Measurements from ENCODE around the gene TMBIM6.
"Not testable (repeated sequence)": the region's sequence is repeated elsewhere in the genome, so short reads cannot be mapped to it uniquely, and the experiment has no call there.

The TMBIM6 gene

DNA sequence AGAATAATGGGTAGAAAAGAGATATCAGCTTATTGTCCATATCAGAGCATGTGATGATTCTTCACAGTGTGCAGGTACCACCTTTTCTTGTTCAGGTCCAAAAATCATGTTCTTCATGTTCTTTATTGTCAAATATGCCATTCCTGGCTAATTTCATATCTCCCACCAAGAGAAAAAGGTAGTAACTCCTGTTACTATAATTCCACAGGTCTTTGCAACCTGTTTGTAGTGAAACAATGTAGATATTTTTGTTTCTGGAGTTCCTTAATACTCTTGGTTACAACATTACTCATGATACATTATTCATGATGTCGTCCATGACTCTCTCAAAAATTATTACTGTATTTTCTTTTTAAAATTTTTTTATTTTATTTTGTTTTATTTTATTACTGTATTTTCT is 11.3 kb upstream of the TMBIM6 start:
- DNase-seq = no peak

DNA sequence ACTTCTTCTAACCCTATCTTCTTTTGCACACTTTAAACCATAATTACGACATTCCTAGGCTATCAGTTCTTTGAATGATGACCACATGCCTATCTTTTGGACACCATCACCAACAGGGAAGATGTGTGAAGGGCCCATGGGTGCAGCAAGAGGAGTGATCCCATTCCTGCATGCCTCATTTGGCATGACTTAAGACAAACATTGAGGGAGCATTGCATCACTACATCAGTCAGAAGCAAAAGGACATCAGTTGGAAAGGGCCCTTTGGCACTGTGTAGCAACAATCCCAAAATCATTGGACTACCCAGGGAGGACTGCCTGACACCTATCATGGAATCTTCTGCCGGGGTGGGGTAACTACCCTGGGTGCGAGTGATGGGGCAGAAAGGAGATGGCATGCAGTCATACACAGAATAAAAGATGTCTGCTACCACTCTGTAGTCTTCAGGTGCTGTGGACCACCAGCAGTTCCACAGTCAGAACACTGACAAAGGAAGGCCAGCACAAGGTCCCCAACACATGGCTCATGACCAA is 10.7 kb upstream of the TMBIM6 start:
- no peak for DNase-seq

DNA sequence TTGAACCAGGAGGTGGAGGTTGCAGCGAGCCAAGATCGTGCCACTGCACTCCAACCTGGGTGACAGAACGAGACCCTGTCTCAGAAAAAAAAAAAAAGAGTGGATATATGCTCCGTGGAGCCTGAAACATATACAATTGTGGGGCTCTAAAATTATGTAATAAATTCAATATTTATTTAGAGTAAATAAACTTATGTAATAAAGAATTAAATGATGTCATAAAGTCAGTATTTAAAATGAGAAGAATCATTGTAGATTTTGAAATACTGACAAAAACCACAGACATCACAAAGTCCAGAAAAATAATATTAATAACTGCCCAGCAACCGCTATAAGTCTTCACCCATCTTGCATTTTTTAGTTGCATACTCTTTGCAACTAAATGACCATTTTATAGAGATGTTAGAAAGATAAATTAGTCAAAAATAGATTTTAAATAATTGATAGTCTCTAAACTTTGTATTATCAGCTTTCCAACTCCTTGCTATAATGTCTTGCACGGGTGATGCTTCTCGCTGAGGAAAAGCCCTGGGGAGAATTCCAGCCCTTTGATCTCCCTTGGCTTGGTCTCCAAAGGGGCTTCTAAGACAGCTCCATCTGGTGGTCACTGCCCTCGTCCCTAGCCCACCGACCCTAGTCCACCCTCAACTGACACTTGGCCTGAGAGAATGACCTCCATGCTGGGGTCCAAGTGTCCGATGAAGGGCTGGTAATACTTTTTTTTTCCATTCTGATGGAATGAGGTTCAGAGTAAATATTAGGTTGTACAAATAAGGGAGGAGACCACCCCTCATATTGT is 7.9 kb upstream of the TMBIM6 start:
- DNase-seq = no peak

DNA sequence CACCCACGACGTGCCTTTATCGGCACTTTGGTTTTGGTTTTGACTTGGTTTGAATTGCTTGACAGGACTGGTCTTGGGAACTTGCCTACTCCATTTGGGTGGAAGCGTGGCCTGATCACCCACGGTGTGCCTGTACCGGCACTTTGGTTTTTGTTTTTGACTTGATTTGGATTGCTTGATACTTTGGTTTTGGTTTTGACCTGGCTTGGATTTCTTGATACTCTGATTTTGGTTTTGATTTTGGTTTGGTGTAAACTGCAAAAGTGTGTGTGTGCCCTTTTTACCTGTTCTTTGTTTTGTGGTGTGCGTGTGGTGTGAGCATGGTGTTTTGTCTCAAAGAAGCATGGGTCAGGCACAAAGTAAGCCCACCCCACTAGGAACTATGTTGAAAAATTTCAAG is 6.5 kb upstream of the TMBIM6 start:
- not testable (repeated sequence) for DNase-seq

DNA sequence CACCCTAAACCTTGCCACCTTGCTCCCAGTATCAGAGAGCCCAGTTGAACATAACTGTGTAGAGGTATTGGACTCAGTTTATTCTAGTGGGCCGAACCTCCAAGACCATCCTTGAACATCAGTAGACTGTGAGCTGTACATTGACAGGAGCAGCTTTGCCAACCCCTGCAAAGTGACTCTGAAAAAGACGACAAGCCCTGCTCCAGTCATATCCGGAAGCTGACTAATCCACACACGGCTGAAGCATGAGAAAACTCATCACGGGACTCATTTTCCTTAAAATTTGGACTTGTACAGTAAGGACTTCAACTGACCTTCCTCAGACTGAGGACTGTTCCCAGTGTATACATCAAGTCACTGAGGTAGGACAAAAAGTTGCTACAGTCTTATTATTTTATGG is 2.6 kb upstream of the TMBIM6 start:
- not testable (repeated sequence) for DNase-seq

DNA sequence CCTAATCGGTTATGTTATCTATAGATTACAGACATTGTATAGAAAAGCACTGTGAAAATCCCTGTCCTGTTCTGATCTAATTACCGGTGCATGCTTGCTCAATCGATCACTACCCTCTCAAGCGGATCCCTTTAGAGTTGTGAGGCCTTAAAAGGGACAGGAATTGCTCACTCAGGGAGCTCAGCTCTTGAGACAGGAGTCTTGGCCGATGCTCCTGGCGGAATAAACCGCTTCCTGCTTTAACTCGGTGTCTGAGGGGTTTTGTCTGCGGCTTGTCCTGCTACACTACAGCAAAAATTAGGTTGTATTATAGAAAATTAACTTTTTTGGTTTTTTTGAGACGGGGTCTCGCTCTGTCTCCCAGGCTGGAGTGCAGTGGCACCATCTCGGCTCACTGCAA is 1.1 kb upstream of the TMBIM6 start:
- not testable (repeated sequence) for DNase-seq

DNA sequence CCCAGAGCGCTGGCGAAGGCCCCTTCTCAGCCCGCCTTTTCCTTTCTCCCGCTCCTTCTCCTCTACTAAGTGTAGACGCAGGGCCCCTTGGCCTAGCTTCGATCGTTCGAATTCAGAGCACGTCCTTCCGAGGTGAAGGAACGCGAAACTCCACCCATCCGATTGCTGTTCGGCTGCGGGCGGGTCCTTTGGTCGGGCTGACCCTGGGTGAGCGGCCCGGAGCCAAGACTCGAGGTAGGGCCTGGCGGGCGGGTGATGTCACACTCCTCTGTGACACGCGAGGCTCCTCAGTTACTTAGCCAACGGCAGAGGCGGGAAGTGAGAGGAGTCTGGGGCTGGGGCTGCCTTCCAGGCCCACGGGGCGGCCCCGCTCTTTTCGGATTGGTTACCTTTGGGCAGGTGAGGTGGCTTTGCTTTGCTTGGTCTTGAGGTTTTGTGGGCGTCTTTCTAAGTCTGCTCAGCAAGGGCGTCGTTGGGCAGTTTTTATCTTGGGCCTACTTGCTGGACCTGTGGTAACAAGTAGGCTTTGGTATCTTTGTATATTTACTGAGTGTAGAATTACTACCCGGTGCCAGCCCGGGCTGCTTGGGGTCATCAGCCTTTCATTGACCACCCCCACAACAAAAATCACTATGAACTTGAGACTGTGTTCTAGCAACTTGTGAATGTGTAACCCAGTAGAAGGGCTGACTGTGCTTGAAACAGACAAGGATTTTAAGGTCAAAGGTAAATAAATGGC is 694 bp downstream of the TMBIM6 start:
- peak; percentile 84 for DNase-seq

DNA sequence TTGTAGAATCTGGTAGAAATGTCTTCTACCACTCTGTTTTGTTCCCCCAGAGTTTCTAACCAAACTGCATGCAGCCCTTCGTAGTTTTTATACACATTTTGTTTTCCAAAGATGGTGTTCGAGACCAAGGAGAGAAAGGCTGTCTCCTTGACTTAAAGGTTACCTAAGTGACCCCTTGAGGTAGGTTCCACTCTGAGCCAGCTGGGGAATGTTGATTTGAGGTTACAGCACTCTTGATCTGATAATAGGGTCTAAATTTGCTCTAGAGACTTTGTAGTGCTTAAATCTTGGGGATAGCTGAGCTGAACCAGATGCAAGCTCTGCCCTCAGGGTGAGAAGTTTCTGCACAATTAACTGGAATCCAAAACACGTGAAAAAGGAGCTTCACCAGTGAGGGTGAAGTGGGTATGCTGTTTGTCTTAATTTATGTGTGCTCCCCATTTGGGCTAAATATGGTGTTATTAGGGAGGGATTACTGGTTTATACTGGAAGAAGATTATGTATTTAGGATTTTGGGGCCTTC is 3.1 kb downstream of the TMBIM6 start:
- no peak for DNase-seq

DNA sequence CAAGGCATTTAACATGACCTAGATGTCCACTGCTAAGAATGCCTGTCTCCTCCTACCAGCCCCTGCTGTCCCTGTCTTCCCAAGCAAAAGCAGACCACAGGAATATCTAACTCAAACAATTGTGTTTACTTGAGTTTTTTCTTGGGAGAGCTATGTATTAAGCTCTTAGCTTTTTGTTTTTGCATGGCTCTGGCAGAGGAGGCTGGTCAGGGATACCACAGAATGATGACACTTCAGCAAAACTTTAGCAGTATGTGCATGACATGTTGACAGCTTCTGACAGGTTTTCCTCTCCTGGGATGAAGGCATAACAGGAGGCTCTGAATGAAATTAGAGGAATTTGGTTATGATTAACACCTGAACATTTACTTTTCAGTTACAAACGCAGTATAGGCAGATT is 6.9 kb downstream of the TMBIM6 start:
- no peak for DNase-seq

DNA sequence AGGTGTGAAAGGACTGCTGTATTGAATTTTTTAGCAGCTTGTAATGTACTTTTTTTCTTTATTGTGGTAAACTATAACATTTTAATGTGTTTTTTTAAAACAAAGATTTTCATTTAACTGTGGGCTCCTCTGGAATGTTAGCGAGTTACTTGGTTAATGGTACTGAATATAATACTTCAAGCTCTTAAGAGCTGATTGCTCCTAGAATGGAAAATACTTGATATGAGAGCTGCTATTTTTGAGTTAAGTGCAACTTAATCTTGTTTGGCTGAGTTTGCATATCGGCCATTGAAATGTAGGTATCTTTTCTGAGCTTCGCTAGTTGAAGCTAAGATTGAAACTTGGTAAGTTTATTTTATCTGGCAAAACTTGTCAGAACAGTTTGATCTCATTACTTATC is 7.4 kb downstream of the TMBIM6 start:
- no peak for DNase-seq

DNA sequence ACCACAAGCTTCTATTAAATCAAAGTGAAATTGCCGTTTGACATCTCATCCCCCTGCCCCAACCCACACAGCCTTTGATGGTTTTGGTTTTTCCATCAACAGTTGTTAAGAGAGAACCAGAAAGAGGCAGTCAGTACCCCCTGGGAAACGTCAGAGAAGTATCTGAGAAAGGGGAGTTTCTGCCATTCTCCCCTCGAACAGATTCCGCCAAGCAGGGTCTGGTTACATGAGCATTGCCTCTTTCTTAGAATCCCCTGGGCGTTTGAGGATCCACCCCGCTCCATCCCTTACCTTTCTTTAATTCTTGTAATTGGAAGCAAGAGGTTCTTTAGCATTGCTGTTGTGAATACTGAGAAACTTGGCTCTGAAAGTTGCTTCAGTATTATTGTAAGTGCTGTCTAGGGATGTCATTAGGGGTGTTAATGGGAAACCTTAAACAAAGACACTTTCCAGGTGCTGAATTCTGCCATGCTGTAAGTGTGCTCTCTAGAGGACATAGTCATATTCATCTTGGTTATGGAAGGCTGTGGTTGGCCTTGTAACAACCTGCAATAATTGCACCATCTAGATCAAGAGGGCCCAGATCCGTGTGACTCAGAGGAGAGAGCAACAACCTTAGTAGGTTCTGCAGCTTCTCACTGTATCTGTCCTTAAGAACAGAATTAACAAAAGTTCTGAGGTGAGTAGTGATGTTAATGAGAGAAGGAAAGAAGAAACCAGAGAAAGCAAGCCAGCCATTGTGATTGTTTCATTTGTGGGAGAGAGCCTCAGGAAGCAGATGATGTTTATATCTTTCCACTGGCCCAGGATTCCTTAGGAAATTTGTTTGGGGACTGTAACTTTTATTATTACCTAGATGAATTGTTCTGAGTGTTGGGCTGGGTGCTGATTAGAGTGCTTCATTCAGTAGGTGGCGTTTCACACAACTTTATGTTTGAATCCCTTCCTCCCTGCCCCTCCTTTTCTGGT is 9.0 kb downstream of the TMBIM6 start:
- peak; percentile 27 for DNase-seq

DNA sequence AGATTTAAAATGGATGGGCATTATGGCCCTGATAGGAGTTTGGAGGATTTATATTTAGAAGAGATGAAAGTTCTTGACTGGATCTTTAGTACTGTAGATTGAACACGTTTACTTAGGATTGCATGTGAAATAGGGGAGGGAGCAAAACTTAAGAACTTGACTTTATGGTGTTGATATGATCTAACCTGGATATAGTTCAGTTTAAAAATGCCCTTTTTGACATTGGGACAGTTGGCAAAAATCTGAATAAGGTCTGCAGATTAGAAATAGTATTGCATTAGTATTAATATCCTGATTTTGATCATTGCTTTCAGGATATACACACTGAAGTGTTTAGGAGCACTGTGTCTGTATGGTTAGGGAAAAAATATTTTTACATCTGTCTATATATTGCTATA is 9.6 kb downstream of the TMBIM6 start:
- no peak for DNase-seq

DNA sequence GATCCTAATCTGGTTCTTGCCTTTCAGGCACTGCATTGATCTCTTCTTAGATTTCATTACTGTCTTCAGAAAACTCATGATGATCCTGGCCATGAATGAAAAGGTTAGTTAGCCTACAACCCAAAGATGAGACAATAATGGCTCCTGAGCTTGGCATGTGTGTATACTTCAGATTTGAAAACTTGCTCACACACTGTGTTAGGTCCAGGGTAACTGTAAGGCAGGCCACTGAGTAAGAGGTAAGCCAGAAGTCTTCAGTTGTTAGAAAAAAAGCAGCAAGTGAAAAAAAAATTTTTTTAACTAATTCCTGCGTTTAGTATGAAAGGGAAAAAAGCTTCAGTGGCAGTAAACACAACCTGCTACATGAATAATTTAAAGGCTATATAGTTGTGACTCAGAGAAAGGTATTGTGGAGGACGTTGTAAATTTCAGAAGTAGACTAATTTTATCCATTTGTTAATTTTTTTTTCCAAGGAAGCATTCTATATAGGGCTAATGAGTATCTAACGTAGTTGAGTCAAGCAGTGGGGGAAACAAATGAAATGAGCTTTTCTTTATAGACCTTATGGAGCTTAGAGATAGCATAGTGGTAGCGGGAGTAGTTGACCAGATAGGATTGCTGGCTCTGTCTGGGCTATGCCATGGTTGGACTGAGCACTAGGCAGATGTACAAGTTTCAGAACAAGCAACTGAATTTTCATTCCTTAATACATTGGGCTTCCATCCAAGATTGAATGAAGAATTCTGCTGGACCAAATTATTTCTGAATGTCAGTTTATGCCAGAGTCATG is 20.5 kb downstream of the TMBIM6 start:
- no peak for DNase-seq

DNA sequence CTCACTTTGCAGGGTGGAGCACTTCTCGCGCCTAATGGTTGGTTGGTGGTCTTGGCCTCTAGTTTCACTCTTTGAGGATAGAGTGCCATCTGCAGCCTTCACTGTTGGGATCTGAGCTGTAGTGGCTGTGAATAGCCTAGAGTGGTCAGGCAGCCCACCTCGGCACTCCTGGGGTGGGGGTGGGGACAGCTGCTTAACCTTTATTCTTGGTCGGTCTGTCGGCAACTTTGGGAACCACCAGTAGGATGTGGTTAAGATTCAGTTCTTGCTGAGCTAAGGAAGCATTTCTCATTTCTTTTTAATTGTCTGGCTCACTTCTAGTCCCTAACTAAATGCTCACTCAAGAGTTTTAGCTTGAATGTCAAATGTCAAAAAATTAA is 21.1 kb downstream of the TMBIM6 start:
- DNase-seq = no peak

DNA sequence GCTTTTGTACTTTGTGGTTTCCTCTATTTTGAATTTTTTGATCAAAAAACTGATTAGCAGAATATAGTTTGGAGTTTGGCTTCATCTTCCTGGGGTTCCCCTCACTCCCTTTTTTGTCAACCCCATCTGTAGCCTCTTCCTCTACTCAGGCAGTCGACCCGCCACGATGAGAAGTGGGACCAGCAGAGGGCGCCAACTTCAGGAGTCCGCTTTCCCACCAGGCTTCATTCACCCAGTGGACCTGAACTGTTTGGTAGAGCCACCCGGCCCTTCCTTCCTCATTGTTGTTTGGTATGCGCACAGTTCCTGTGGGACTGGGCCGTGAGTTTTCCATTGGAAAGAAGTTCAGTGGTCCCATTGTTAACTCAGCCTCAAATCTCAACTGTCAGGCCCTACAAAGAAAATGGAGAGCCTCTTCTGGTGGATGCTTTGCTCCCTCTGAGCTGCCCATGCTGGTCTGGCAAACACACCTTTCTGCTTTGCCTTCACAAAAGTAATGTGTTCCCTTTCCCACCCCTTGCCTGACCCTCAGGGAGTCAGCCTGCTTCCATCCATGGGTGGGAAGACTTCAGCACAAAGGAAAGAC is 21.7 kb downstream of the TMBIM6 start:
- DNase-seq = peak; percentile 76

DNA sequence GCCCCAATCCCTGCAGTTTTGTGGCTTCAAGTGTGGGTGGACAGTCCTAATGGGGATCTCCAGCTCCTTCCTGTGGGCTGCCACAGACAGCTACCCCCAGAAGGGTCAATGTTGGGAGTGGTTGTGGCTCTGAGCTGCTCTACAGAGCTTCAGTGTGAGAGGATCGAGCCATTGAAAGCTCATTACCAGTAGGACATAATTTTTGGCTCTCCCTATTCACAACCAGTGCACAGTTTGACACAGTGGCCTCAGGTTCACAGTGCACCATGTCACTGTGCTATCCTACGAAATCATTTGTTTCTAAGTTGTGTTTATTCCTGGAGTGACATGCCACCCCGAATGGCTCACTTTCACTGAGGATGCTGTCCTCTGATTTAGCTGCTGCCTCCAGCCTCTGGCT is 22.8 kb downstream of the TMBIM6 start:
- DNase-seq = no peak

DNA sequence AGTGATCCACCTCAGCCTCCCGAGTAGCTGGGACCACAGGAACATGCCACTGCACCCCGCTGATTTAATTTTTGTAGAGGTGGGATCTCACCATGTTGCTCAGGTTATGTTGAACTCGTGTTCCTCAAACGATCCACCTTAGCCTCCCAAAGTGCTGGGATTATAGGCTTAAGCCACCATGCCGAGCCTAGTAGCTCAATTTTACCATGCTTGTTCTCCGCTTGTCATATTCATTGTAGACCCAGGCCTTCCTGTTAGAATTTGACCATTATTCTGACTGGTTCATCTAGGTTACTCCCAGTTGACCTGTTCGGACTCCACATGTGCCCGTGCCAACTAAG is 24.7 kb downstream of the TMBIM6 start:
- DNase-seq = no peak

DNA sequence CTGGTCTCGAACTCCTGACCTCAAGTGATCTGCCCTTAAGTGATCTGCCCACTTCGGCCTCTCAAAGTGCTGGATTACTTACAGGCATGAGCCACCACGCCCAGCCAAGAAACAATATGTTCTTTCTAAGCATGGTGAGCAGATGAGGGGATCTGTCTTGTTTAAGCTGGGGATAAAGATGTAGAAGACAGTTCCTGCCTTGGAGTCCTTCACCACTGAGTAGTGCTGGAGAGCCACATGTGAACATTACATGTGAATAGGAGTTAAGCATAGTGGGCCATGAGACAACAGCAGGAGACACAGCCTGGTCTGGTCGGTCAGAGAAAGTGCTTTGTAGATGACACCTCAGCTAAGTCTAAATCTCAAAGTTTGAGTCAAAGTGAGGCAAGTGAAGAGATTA is 26.0 kb downstream of the TMBIM6 start:
- no peak for DNase-seq

DNA sequence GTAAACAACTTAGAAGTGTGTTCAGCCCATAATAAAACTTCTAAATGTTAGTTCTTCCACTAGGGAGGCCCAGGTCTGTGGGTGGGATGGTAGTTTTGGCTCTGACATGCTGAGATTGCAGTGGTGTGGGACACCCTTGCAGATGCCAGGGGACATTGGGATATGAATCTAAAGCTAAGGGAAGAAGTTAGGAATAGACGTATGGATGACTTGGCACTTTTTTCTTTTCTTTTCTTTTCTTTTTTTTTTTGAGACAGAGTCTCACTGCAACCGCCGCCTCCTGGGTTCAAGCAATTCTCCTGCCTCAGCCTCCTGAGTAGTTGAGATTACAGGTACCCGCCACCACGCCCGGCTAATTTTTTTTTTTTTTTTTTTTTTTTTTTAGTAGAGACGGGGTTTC is 31.7 kb downstream of the TMBIM6 start:
- DNase-seq = not testable (repeated sequence)

DNA sequence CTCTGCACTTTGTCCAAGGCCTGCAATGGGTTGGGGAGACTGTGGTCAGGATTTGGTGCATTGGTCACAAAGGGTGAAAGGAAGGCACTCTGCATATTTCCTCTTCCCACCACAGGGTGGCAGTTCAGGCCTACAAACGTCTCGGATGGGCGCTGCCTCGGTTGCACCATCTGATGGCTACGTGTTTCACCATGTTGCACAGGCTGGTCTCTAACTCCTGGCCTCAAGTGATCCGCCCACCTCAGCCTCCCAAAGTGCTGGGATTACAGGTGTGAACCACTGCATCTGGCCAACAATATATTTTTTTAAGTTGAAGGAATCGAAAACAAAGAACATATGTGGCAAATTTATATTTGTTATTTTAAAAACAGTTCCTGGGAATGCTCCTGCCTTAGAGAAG is 35.1 kb downstream of the TMBIM6 start:
- DNase-seq = peak; percentile 33

DNA sequence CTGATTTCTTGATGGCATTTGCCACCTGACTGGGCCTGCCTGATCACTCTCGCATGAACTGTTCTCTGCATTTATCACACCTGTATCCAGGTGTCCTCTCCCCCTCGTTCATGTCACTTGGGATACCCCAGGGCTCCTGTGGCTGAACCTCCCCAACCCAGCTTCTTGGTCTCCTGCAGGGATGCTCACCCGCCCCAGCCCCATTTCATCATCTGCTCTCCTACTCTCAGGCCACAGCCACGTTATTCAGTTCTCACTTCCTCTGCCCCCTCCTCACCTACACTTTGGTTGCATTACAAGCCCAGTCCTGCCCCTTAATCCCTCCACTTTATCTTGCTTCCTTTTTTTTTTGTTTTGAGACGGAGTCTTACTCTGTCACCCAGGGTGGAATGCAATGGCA is 35.5 kb downstream of the TMBIM6 start:
- no peak for DNase-seq

DNA sequence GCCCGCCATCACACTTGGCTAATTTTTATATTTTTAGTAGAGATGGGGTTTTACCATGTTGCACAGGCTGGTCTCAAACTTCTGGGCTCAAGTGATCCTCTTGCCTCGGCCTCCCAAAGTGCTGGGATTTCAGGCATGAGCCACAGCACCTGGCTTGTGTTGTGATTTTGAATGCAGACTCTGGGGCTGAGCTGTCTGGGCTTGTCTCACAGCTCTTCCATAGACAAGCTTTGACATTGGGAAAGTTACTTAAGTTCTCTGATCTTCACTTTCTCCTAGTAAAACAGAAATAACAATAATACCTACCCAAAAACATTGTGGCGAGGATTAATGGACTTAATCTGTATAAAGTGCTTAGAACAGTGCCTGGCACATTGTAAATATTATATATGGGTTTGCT is 36.0 kb downstream of the TMBIM6 start:
- no peak for DNase-seq

All from activated gamma-delta T cell treated with Interleukin-2 at 50 U/mL for 16 hours (primary cell).